Ectodermal cell (in vitro differentiated cells): ENCODE measurements around the gene NOS1AP.

Source experiments
- H3K27ac ChIP-seq: 2 replicates; pipeline ENCODE4 v1.7.0; 2013; ENCODE audit warnings: mild to moderate bottlenecking, low read depth, low read length; ENCODE audit not compliant: insufficient read depth, poor library complexity, severe bottlenecking
- H3K27me3 ChIP-seq: 2 replicates; pipeline ENCODE4 v1.7.0; 2013; ENCODE audit warnings: mild to moderate bottlenecking, low read length; ENCODE audit not compliant: insufficient read depth, control insufficient read depth, poor library complexity, severe bottlenecking
- H3K36me3 ChIP-seq: one replicate; pipeline ENCODE4 v1.7.0; 2013; ENCODE audit warnings: low read length; ENCODE audit not compliant: control insufficient read depth, insufficient read depth
- H3K4me1 ChIP-seq: one replicate; pipeline ENCODE4 v1.7.0; 2013; ENCODE audit warnings: low read length; ENCODE audit not compliant: control insufficient read depth, insufficient read depth
- H3K4me3 ChIP-seq: 2 replicates; pipeline ENCODE4 v1.7.0; 2013; ENCODE audit warnings: low read depth, low read length, control low read depth; ENCODE audit not compliant: insufficient read depth
- H3K9me3 ChIP-seq: 2 replicates; pipeline ENCODE4 v1.7.0; 2013; ENCODE audit warnings: mild to moderate bottlenecking, low read length, moderate library complexity; ENCODE audit not compliant: control insufficient read depth
- WGBS, 2 experiments: methylation state at CpG; one replicate each; pipeline ENCODE4 v1.1.7; 2013; ENCODE audit warnings: missing lambda C conversion rate in 2 of 2; 5-methylcytosine and 5-hydroxymethylcytosine counted together

Gene NOS1AP

DNA sequence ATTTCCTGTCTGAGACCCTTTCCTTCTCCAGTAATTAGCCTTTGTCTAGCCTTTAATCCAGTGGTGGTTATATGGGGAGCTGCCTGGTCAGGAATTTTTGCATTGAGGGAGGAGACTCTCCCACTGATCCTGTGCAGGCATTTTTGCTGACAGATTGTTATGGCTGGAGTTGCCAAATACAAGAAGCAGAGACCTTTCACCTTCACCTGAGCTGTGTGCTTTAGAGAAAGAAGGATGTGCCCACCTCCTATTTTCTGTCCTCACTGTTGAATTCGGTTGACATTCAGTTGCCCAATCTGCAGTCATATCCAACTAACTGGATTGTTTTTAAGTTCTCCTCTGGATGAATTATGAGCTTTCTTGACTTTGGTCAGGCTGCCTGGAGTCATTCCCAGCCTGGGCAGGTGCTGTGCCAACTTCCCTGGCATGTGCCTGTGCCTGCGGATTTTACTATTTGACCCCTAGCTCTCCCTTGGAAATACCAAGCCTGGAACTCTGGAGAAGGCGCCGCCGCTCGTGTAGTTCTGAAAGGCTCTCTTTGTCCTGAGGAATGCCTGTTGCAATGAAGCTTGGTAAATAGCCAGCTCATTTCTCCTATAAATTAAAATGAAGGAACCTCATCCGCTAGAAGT, 143.9 kb downstream of the NOS1AP start:
- H3K27me3 ChIP-seq = no peaks in the 10 kb centered on the region
- no peaks in the 10 kb centered on the region for H3K36me3 ChIP-seq
- 52 to 58% methylated on average over 7 of the region's 7 CpGs for WGBS, 2 experiments
- H3K9me3 ChIP-seq = no peaks in the 10 kb centered on the region
- no peak overlapping the region for H3K4me3 ChIP-seq
- no peak overlapping the region for H3K27ac ChIP-seq
- H3K4me1 ChIP-seq = peaks cover 32% of the 10 kb centered on the region

GRCh38 chr1:162214202-162214601, 144.7 kb downstream of the NOS1AP start:
- H3K9me3 ChIP-seq = no peaks in the 10 kb centered on the region
- H3K4me1 ChIP-seq = peaks cover 37% of the 10 kb centered on the region
- H3K4me3 ChIP-seq = no peak overlapping the region
- 95% methylated on average over 6 of the region's 6 CpGs for WGBS, 2 experiments
- no peak overlapping the region for H3K27ac ChIP-seq
- H3K36me3 ChIP-seq = no peaks in the 10 kb centered on the region
- H3K27me3 ChIP-seq = no peaks in the 10 kb centered on the region

DNA sequence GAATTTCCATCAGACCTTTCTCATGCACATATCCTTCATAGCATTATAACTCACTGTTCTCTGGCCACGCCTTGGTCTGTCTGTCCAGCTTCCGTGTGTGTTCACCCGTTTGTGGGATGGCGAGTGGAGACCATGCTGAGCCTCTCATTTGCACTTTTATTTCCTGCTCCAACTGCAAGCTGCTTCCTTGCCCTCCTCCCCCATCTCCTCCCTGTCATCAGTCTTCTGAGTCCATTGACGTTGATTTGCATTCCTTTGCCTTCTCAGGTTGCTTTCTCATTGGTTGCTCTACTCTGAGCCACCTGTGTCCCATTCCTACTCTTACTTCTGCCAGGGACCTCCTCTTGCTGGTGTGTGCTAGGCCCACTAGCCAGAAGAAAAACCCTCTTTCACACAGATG, 146.4 kb downstream of the NOS1AP start:
- Histone ChIP-seq H3K27ac (no peak overlapping the region), H3K9me3 (no peaks in the 10 kb centered on the region), H3K36me3 (no peaks in the 10 kb centered on the region), H3K4me1 (peaks cover 50% of the 10 kb centered on the region), H3K4me3 (no peak overlapping the region), H3K27me3 (no peaks in the 10 kb centered on the region)
- WGBS, 2 experiments = 23 to 36% methylated on average over 5 of the region's 5 CpGs

GRCh38 chr1:162216604-162217003, 147.1 kb downstream of the NOS1AP start:
- no peak overlapping the region for H3K27ac ChIP-seq
- no peaks in the 10 kb centered on the region for H3K36me3 ChIP-seq
- 91 to 98% methylated on average over 1 of the region's 1 CpG for WGBS, 2 experiments
- no peak overlapping the region for H3K4me3 ChIP-seq
- peaks cover 50% of the 10 kb centered on the region for H3K4me1 ChIP-seq
- H3K9me3 ChIP-seq = no peaks in the 10 kb centered on the region
- no peaks in the 10 kb centered on the region for H3K27me3 ChIP-seq

DNA sequence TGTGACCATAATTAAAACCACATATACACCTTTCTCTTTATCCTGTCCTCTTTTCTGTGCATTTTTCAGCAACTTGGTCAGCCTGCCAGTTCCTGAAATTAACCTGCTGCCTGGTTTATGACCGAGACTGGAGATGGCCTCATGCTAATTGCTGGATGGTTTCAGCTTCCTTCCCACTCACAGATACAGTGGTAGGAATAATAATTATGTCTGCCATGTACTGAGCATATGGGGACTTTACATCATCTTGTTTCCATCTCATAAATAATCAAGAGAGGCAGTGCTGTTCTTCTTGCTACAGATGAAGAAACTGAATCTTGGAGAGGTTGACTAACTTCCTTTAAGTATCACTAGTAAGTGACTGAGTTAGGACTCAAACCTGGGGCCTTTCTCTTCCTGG, 148.2 kb downstream of the NOS1AP start:
- Histone ChIP-seq H3K4me3 (no peak overlapping the region), H3K9me3 (no peaks in the 10 kb centered on the region), H3K27me3 (no peaks in the 10 kb centered on the region), H3K36me3 (no peaks in the 10 kb centered on the region), H3K27ac (no peak overlapping the region), H3K4me1 (peaks cover 48% of the 10 kb centered on the region)
- 94 to 100% methylated on average over 1 of the region's 1 CpG for WGBS, 2 experiments

DNA sequence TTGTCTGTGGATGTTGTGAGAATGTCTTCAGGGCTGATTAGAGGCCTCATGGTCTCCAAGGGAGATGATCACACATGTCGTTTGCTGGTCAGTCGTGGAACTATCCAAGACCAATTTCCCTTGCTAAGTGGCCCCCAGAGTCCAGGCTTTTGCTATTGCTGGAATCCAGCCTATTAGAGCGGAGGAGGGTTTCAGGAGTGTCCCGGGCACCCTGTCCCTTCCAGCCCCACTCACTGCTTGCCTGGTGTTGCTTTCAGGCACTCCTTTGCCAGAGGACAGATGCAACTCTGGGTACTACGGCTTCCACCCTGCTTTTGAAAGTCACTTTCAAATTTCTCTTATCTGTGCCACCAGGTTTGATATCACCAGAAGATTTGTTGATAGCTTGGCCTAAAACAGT, 149.1 kb downstream of the NOS1AP start:
- WGBS, 2 experiments = 76 to 81% methylated on average over 5 of the region's 5 CpGs
- Histone ChIP-seq H3K9me3 (no peaks in the 10 kb centered on the region), H3K27me3 (no peaks in the 10 kb centered on the region), H3K27ac (no peak overlapping the region), H3K36me3 (no peaks in the 10 kb centered on the region), H3K4me1 (peaks cover 43% of the 10 kb centered on the region), H3K4me3 (no peak overlapping the region)

DNA sequence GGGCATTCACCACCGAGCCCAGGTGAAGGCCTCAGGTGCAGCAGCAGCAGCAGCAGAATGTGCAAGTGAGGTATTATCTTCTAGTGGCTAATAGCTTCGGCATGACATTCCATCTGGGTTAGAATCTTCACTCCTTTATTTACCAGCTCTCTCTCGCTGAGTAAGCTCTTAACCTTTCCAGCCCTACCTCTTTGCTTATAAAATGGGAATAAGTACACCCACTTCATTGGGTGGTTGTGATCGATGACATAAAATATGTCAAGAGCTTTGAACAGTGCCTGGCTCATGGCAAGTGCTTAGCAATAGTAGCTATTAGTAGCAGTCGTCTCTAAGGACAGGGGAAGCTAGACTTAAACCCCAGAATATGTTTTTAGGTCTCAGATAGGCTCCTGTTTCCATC, 149.5 kb downstream of the NOS1AP start:
- no peaks in the 10 kb centered on the region for H3K27me3 ChIP-seq
- peaks cover 41% of the 10 kb centered on the region for H3K4me1 ChIP-seq

DNA sequence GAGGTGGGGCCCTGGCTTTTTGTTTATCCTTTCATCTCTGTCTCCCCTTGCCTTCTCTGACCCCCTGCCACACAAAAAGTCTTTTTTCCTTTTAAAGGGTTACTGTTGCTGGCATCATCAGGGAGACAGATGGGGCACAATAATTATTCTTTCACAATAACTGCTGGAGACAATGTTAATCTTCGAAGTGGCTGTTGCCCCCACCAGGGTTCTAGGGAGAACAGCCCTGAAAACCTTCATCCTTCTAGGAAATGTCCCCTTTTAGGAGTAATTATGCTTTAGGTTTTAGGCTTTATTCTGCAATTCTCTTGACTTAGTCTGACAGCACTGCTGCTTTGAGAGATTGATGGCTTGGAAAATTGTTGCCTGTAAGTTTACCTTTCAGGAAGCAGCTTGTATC, 150.0 kb downstream of the NOS1AP start:
- Histone ChIP-seq H3K36me3 (no peaks in the 10 kb centered on the region), H3K4me1 (peaks cover 44% of the 10 kb centered on the region), H3K27me3 (no peaks in the 10 kb centered on the region), H3K27ac (no peak overlapping the region), H3K9me3 (no peaks in the 10 kb centered on the region), H3K4me3 (no peak overlapping the region)
- WGBS, 2 experiments = 71 to 82% methylated on average over 1 of the region's 1 CpG

More for the DNA sequence above, 149.5 kb downstream of the NOS1AP start:
- Histone ChIP-seq H3K4me3 (no peak overlapping the region), H3K27ac (no peak overlapping the region), H3K9me3 (no peaks in the 10 kb centered on the region), H3K36me3 (no peaks in the 10 kb centered on the region)
- WGBS, 2 experiments = 88 to 93% methylated on average over 4 to 5 of the region's 5 CpGs

GRCh38 chr1:162220009-162220539, 150.6 kb downstream of the NOS1AP start:
- H3K36me3 ChIP-seq = no peaks in the 10 kb centered on the region
- no peak overlapping the region for H3K4me3 ChIP-seq
- no peaks in the 10 kb centered on the region for H3K27me3 ChIP-seq
- no peak overlapping the region for H3K27ac ChIP-seq
- WGBS, 2 experiments = 63 to 64% methylated on average over 6 of the region's 6 CpGs
- peaks cover 46% of the 10 kb centered on the region for H3K4me1 ChIP-seq
- H3K9me3 ChIP-seq = no peaks in the 10 kb centered on the region

DNA sequence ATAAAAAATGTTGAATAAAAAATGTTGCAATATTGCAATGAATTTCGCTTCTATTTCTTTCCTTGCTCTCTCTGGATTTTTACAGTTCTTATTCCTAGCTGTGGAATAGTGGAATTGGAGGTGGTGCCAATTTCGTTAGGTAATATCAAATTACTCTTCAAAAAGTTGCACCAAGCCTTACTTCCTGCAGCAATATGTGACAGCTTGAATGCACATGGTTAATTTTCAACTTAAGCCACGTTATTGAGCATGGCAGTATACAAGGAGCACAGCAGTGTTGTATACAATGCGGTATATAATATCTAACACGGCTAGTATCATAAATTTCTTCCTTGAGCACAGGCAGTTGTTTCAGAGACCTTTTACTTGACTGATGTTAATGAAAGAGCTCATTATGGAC, 152.5 kb downstream of the NOS1AP start:
- Histone ChIP-seq H3K4me3 (no peak overlapping the region), H3K9me3 (no peaks in the 10 kb centered on the region), H3K27me3 (no peaks in the 10 kb centered on the region), H3K27ac (no peak overlapping the region), H3K36me3 (no peaks in the 10 kb centered on the region), H3K4me1 (peaks cover 40% of the 10 kb centered on the region)
- WGBS, 2 experiments = 78 to 85% methylated on average over 4 of the region's 5 CpGs
